Activated CD8-positive, alpha-beta T cell treated with anti-CD3 and anti-CD28 coated beads, Interleukin-2, amount 10 ng/mL, durations not matched to agents 7 days and 5 days (primary cell): ENCODE data around the gene FOXP4. TPM values are rescaled to one million over a fixed set of nuclear protein-coding genes. Genes with fewer than 3 reads are reported as not detected.

Source experiments
- ATAC-seq: fragments of 150-1000 bp; cut with Tn5 transposase; one replicate; pipeline ENCODE4 v1.10.0; 2021; ENCODE audit warnings: moderate library complexity
- CTCF ChIA-PET: fragments of 350-600 bp; sonication (Branson Sonifier 250); formaldehyde crosslinking; loops from one replicate; lab custom pipeline; 2021; ENCODE audit warnings: antibody characterized with exemption; lab: Charles Lee
- POLR2A ChIA-PET: fragments of 350-600 bp; sonication (Branson Sonifier 250); formaldehyde crosslinking; loops from one replicate; lab custom pipeline; 2021; ENCODE audit warnings: antibody characterized with exemption; lab: Charles Lee
- DNase-seq: peaks from one replicate; pipeline ENCODE4 v3.0.0-alpha.2; 2020
- H3K27ac Mint-ChIP-seq: one replicate; pipeline ENCODE4 v1.8.0; 2021; ENCODE audit warnings: mild to moderate bottlenecking, mixed read lengths
- H3K27me3 Mint-ChIP-seq: one replicate; pipeline ENCODE4 v1.8.0; 2021; ENCODE audit warnings: low read depth, mixed read lengths
- H3K36me3 Mint-ChIP-seq: one replicate; pipeline ENCODE4 v1.8.0; 2021; ENCODE audit warnings: low read depth, mixed read lengths
- H3K4me1 Mint-ChIP-seq: one replicate; pipeline ENCODE4 v1.8.0; 2021; ENCODE audit warnings: low read depth, mixed read lengths
- H3K4me3 Mint-ChIP-seq: one replicate; pipeline ENCODE4 v1.8.0; 2021; ENCODE audit warnings: mild to moderate bottlenecking, mixed read lengths
- H3K9me3 Mint-ChIP-seq: one replicate; pipeline ENCODE4 v1.8.0; 2022; ENCODE audit warnings: mixed read lengths; ENCODE audit not compliant: insufficient read depth
- total RNA-seq, 2 experiments: library from RNA; stranded (reverse); gene quantifications; one replicate each; pipeline ENCODE4 v1.2.3, GENCODE V29; 2021

The FOXP4 gene
- total RNA-seq, 2 experiments from 2014 or later, result 6.7 to 7.1 TPM

DNA sequence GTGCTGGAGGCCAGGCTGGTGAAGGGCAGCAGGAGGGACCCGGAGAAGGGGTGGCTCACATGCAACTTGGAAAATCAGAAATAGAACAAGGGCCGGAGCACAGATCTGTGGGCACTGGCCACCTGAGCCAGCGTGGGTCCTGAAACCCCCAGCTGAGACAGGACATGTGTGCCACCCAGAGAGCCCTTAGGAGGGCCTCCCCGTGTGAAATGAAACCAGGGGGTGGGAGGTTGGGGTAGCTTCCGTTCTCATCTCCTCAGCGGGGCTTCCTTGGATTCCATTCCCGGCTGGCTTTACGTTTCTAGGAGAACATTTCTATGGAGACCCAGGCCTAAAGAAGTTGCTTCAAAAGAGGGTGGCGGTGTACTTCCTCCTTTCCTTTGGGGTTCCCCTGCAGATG, 5.7 kb downstream of the FOXP4 start:
- no peak for ATAC-seq
- CTCF ChIA-PET, result no interaction called here
- H3K27me3 Mint-ChIP-seq, result peaks cover 53% of the 10 kb centered on the region

DNA sequence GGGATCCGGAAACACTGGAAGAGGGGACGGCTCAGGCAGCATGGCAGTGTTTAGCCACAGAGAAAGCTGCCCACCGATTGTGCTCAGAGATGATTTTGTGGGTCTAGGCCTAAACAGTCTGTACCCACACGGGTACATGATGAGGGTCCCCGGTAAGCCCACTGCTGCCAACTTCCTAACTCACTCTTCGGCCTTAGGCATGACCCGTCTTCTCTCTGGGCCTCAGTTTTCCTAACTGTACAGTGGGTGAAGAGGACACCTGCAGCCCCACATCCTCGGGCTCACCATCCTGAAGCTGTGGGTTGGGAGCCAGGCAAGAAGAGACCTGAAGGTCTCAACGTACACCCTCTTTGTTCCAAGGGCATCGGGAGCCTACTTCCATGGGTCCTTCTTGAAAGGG, 6.5 kb downstream of the FOXP4 start:
- peaks cover 18% of the 10 kb centered on the region for H3K4me1 Mint-ChIP-seq
- peaks cover 56% of the 10 kb centered on the region for H3K27me3 Mint-ChIP-seq
- H3K9me3 Mint-ChIP-seq, result no peaks in the 10 kb centered on the region
- peaks cover 3% of the 10 kb centered on the region for H3K36me3 Mint-ChIP-seq
- no peak overlapping the region for H3K4me3 Mint-ChIP-seq
- POLR2A ChIA-PET, result no interaction called here
- no peak overlapping the region for H3K27ac Mint-ChIP-seq
- DNase-seq (no peak), ATAC-seq (no peak)
- CTCF ChIA-PET, result no interaction called here

More for the DNA sequence above, 5.7 kb downstream of the FOXP4 start:
- no peak overlapping the region for H3K27ac Mint-ChIP-seq
- peaks cover 22% of the 10 kb centered on the region for H3K4me1 Mint-ChIP-seq
- POLR2A ChIA-PET, result no interaction called here
- DNase-seq, result no peak
- H3K4me3 Mint-ChIP-seq, result no peak overlapping the region
- H3K9me3 Mint-ChIP-seq, result no peaks in the 10 kb centered on the region
- peaks cover 3% of the 10 kb centered on the region for H3K36me3 Mint-ChIP-seq

DNA sequence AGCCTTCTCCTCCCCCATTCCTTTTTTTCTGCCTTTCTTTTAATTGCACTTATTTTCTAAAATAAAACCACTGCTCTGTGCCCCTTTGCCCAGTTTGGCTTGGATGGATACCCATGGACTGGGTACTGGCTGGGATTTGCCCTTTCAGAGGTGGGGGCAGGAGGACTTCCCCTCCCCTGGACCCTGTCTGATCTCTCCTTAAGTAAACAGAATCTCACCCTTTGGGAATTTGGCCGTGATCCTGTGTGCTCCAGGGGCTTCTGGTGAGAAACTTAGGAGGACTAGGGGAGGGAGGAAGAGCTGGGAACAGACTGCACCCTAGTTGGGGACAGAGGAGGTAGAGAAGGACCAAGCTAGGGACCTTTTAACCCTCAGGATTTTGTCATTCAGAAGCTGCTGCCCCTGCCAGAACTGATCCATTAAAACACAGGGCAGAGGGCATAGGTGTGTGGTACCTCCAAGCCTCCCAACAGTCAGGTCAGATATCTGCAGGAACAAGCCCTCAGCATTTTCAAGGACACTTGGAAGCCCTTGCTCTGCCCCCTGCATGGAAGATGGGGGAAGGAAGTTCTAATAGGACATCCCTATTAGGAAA, 7.3 kb downstream of the FOXP4 start:
- Mint-ChIP-seq H3K4me1 (peaks cover 11% of the 10 kb centered on the region), H3K4me3 (no peak overlapping the region), H3K36me3 (peaks cover 3% of the 10 kb centered on the region), H3K9me3 (no peaks in the 10 kb centered on the region), H3K27ac (no peak overlapping the region), H3K27me3 (peaks cover 55% of the 10 kb centered on the region)
- ChIA-PET POLR2A (no interaction called here), CTCF (no interaction called here)
- no peak for ATAC-seq
- DNase-seq, result no peak

- POLR2A ChIA-PET, result no interaction called here
- DNase-seq (no peak), ATAC-seq (no peak)
- peaks cover 43% of the 10 kb centered on the region for H3K27me3 Mint-ChIP-seq
- peaks cover 3% of the 10 kb centered on the region for H3K36me3 Mint-ChIP-seq
- no peak overlapping the region for H3K4me3 Mint-ChIP-seq
- H3K4me1 Mint-ChIP-seq, result peaks cover 14% of the 10 kb centered on the region
- CTCF ChIA-PET, result interaction anchor here (0.7 kb wide), 1 partner anchor 131 kb away, joined by 3 read pairs; no protein-coding TSS in a partner anchor
- no peak overlapping the region for H3K27ac Mint-ChIP-seq
- H3K9me3 Mint-ChIP-seq, result no peaks in the 10 kb centered on the region
Measured at GRCh38 chr6:41555326-41556300, 9.4 kb downstream of the FOXP4 start.

- Mint-ChIP-seq H3K9me3 (no peaks in the 10 kb centered on the region), H3K4me1 (peaks cover 27% of the 10 kb centered on the region), H3K27me3 (peaks cover 43% of the 10 kb centered on the region), H3K36me3 (no peaks in the 10 kb centered on the region), H3K27ac (no peak overlapping the region), H3K4me3 (no peak overlapping the region)
- ChIA-PET CTCF (no interaction called here), POLR2A (no interaction called here)
- DNase-seq (no peak), ATAC-seq (no peak)
Measured at GRCh38 chr6:41557335-41557734, 11.2 kb downstream of the FOXP4 start.

DNA sequence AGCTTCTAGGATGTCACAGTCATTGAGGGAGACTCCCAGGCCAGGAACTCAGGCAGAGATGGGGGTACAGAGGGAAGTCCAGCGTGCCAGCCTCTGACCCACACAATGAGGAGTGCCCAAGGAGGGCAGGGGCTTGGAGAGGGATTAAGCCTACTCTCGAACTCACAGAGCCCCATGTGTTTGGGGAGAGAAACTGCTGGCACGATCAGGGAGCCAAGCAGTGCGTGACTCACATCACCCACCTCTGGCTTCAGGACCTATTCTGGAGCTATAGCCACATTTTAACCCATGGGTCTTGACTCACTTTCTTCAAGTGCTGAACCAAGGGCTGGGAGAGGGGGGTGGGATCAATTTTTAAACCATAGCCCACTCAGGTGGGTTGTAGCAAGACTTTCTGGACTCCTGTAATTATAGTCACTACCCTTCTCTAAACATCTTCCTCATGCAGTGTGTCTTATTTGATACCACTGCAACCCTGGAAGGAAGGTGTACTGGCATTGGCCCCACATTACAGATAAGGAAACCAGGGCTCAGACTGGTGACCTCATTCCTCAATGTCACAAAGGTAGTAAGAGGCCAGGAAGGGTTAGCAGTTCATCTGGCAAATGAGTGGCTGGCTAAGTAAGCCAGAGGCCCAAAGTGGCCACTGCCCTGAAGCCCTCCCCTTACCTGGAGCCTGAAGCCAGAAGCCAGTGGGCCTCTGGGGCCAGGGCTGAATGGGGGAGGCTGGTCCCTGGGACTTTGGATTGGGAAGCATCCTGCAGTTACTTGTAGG, 12.0 kb downstream of the FOXP4 start:
- no peak overlapping the region for H3K27ac Mint-ChIP-seq
- DNase-seq (no peak), ATAC-seq (no peak)
- ChIA-PET POLR2A (no interaction called here), CTCF (no interaction called here)
- no peak overlapping the region for H3K4me3 Mint-ChIP-seq
- H3K4me1 Mint-ChIP-seq, result peaks cover 29% of the 10 kb centered on the region
- H3K36me3 Mint-ChIP-seq, result no peaks in the 10 kb centered on the region
- H3K27me3 Mint-ChIP-seq, result peaks cover 47% of the 10 kb centered on the region
- H3K9me3 Mint-ChIP-seq, result no peaks in the 10 kb centered on the region

GRCh38 chr6:41559655-41560427, 13.7 kb downstream of the FOXP4 start:
- Mint-ChIP-seq H3K36me3 (no peaks in the 10 kb centered on the region), H3K27me3 (peaks cover 48% of the 10 kb centered on the region), H3K4me1 (peaks cover 29% of the 10 kb centered on the region), H3K27ac (no peak overlapping the region), H3K9me3 (no peaks in the 10 kb centered on the region), H3K4me3 (peak overlapping the region; percentile 80)
- ChIA-PET CTCF (no interaction called here), POLR2A (no interaction called here)
- ATAC-seq (no peak), DNase-seq (no peak)

GRCh38 chr6:41560431-41561192, 14.4 kb downstream of the FOXP4 start:
- Mint-ChIP-seq H3K27me3 (peaks cover 48% of the 10 kb centered on the region), H3K4me3 (peak overlapping the region; percentile 80), H3K36me3 (peaks cover under 1% of the 10 kb centered on the region), H3K4me1 (peaks cover 29% of the 10 kb centered on the region), H3K27ac (peak overlapping the region; percentile 86), H3K9me3 (no peaks in the 10 kb centered on the region)
- POLR2A ChIA-PET, result no interaction called here
- ATAC-seq, result peak; percentile 94
- CTCF ChIA-PET, result no interaction called here
- DNase-seq, result peak; percentile 94

DNA sequence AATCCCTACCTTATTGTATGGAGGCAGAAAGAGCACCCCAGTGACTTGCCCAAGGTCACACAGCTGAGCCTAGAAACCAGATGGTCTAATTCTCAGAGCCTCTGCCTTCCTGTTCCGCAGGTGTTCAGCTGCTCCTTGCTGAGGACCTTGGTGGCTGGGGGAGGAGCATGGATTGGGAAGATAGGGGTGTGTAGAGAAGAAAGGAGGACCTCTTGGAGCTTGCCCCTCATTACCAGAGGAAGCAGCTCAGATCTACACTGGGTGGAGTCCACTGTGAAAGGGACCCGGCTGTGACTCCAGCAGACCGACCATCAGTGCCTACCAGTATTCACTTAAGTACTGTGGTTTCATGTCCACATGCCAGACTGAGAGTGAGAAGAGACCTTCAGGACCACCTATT, 15.2 kb downstream of the FOXP4 start:
- ChIA-PET CTCF (no interaction called here), POLR2A (no interaction called here)
- H3K4me1 Mint-ChIP-seq, result peaks cover 29% of the 10 kb centered on the region
- ATAC-seq, result peak; percentile 2
- no peaks in the 10 kb centered on the region for H3K9me3 Mint-ChIP-seq
- no peak overlapping the region for H3K4me3 Mint-ChIP-seq
- no peak overlapping the region for H3K27ac Mint-ChIP-seq
- no peak for DNase-seq
- peaks cover 42% of the 10 kb centered on the region for H3K27me3 Mint-ChIP-seq
- H3K36me3 Mint-ChIP-seq, result peaks cover 8% of the 10 kb centered on the region

- H3K36me3 Mint-ChIP-seq, result peaks cover 13% of the 10 kb centered on the region
- no peak for ATAC-seq
- H3K27ac Mint-ChIP-seq, result no peak overlapping the region
- peaks cover 29% of the 10 kb centered on the region for H3K4me1 Mint-ChIP-seq
- CTCF ChIA-PET, result no interaction called here
- POLR2A ChIA-PET, result no interaction called here
- no peaks in the 10 kb centered on the region for H3K9me3 Mint-ChIP-seq
- peaks cover 38% of the 10 kb centered on the region for H3K27me3 Mint-ChIP-seq
- DNase-seq, result no peak
- H3K4me3 Mint-ChIP-seq, result no peak overlapping the region
Measured at GRCh38 chr6:41561931-41562911, 16.0 kb downstream of the FOXP4 start.
